Keratinocyte (primary cell): ENCODE results near the gene LSM12.

Experiments used
- CTCF ChIP-seq, 3 experiments: IDR thresholded peaks in 1 of 3; conservative IDR thresholded peaks in 1 of 3; optimal IDR thresholded peaks in 1 of 3; 2 replicates in 2 of 3; 3 replicates in 1 of 3; pipeline versions ENCODE3 to v1.5.1; 2011; ENCODE audit warnings: low read length in 3 of 3, mild to moderate bottlenecking in 3 of 3, moderate library complexity in 2 of 3, control low read depth in 1 of 3, inconsistent platforms in 1 of 3; ENCODE audit not compliant: insufficient read depth in 2 of 3; ENCODE audit errors: extremely low read depth in 1 of 3
- EZH2 ChIP-seq: IDR thresholded peaks from one replicate; pipeline ENCODE4 v1.6.1; 2012; ENCODE audit warnings: inconsistent platforms, mild to moderate bottlenecking, low read length, moderate library complexity

DNA sequence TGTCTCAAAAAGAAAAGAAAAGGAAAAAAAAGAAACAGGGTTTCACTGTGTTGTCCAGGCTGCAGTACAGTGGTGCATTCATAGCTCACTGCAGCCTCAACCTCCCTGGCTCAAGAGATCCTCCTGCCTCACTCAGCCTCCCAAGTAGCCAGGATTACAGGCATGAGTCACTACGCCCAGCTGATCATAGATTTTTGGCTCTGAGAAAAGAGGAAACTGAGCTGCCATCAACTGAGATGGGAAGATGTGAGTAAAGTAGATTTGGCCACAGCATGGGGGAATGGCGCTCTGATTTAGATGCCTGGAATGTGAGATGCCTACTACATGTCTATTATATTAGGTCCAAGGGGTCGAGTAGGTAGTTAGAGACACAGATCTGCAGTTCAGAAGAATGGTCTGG, 67.9 kb downstream of the LSM12 start:
- TF ChIP-seq CTCF (optimal IDR thresholded peaks at IDR 0.05 in 1 of 3, IDR thresholded peaks at IDR 0.05 in 1 of 3, conservative IDR thresholded peaks at IDR 0.05 in 1 of 3; ENCODE audit: extremely low read depth in 1 of 3, insufficient read depth in 2 of 3, low read length in 3 of 3), result no peak
- TF ChIP-seq EZH2, result no peak
